Measurements from ENCODE around the gene HAUS8.

GRCh38 chr19:17023805-17024204 is 51.4 kb downstream of the HAUS8 start:
- TF ChIP-seq JARID2 (CRISPR knock-in tag; IDR thresholded peaks at IDR 0.05; ENCODE audit: insufficient replicate concordance), result no peak
- no peak for TF ChIP-seq CTCF (CRISPR knock-in tag; IDR thresholded peaks at IDR 0.05)
- TF ChIP-seq ATF2 (CRISPR knock-in tag; IDR thresholded peaks at IDR 0.05), result no peak
- no peak for TF ChIP-seq ZBTB2 (CRISPR knock-in tag; IDR thresholded peaks at IDR 0.05; ENCODE audit: low read depth)
- no peak for TF ChIP-seq ZNF703 (CRISPR knock-in tag; IDR thresholded peaks at IDR 0.05; ENCODE audit: borderline replicate concordance)
- no peak for TF ChIP-seq SUZ12 (IDR thresholded peaks at IDR 0.05; ENCODE audit: low read depth, low read length)
- TF ChIP-seq GTF2F1 (IDR thresholded peaks at IDR 0.05; ENCODE audit: low read length), result no peak
- TF ChIP-seq RFX1 (IDR thresholded peaks at IDR 0.05), result no peak
- TF ChIP-seq MAX (IDR thresholded peaks at IDR 0.05), result no peak
- no peak for TF ChIP-seq E2F5 (CRISPR knock-in tag; conservative IDR thresholded peaks at IDR 0.05)
- no peak for TF ChIP-seq EZH2 (conservative IDR thresholded peaks at IDR 0.05; ENCODE audit: low read depth, low read length)
- no peak for TF ChIP-seq MXI1 (IDR thresholded peaks at IDR 0.05; ENCODE audit: borderline replicate concordance, low read depth, low read length)

All from HepG2 (cell line).